ENCODE results near the gene GRN.
"Not testable (repeated sequence)": the region's sequence is repeated elsewhere in the genome, so short reads cannot be mapped to it uniquely, and the experiment has no call there.

The GRN gene

GRCh38 chr17:44330263-44330662 lies 14.8 kb upstream of the GRN start:
- not testable (repeated sequence) for H3K4me3 ChIP-seq (ENCODE audit: insufficient read depth in 1 of 2, low read depth in 1 of 2, low read length in 2 of 2); H3K18ac ChIP-seq (ENCODE audit: low read depth in 1 of 2, low read length in 2 of 2); H3K9ac ChIP-seq (ENCODE audit: low read length); H3K4ac ChIP-seq (ENCODE audit: low read depth in 1 of 2, low read length in 2 of 2); H3K27me3 ChIP-seq (ENCODE audit: control insufficient read depth in 1 of 2, insufficient read depth in 1 of 2, low read length in 2 of 2); H4K91ac ChIP-seq (ENCODE audit: low read length); H3K36me3 ChIP-seq (ENCODE audit: control insufficient read depth in 1 of 2, insufficient read depth in 2 of 2, low read depth in 1 of 2, low read length in 2 of 2); H3K27ac ChIP-seq (ENCODE audit: low read length, poor library complexity, severe bottlenecking); H3K14ac ChIP-seq (ENCODE audit: low read length in 2 of 2); H2BK15ac ChIP-seq (ENCODE audit: low read depth, poor library complexity, severe bottlenecking); H4K8ac ChIP-seq (ENCODE audit: low read length); H3K79me1 ChIP-seq (replicated peaks; ENCODE audit: low read length, poor library complexity, severe bottlenecking); H2AK5ac ChIP-seq (ENCODE audit: low read length, severe bottlenecking); H3K9me3 ChIP-seq (ENCODE audit: control insufficient read depth, low read length); H3K4me2 ChIP-seq (ENCODE audit: low read length, poor library complexity, severe bottlenecking); DNase-seq; H2BK120ac ChIP-seq (ENCODE audit: low read depth, low read length); H3K23ac ChIP-seq (ENCODE audit: low read length in 2 of 2); H2AFZ ChIP-seq (ENCODE audit: low read depth, low read length); H2BK12ac ChIP-seq (ENCODE audit: low read length in 2 of 2); H2BK5ac ChIP-seq (ENCODE audit: low read depth, low read length, poor library complexity, severe bottlenecking)
- H3K4me1 ChIP-seq (ENCODE audit: control insufficient read depth, insufficient read depth, low read depth, low read length) = peaks cover 12% of the 10 kb centered on the region
- 93% methylated on average over 5 of the region's 5 CpGs for WGBS

- WGBS = 0% methylated on average over 4 of the region's 7 CpGs
- H2BK15ac ChIP-seq (ENCODE audit: low read depth, poor library complexity, severe bottlenecking) = no peak overlapping the region
- H3K9ac ChIP-seq (ENCODE audit: low read length) = no peak overlapping the region
- no peak overlapping the region for H2AK5ac ChIP-seq (ENCODE audit: low read length, severe bottlenecking)
- peaks cover 10% of the 10 kb centered on the region for H3K4me1 ChIP-seq (ENCODE audit: control insufficient read depth, insufficient read depth, low read depth, low read length)
- H3K23ac ChIP-seq (ENCODE audit: low read length in 2 of 2) = no peak overlapping the region
- H3K4ac ChIP-seq (ENCODE audit: low read depth in 1 of 2, low read length in 2 of 2) = no peak overlapping the region
- peak; percentile 81 for DNase-seq
- no peak overlapping the region for H4K91ac ChIP-seq (ENCODE audit: low read length)
- no peak overlapping the region for H3K18ac ChIP-seq (ENCODE audit: low read depth in 1 of 2, low read length in 2 of 2)
- H3K27me3 ChIP-seq (ENCODE audit: control insufficient read depth in 1 of 2, insufficient read depth in 1 of 2, low read length in 2 of 2) = peaks cover 0 to 7% of the 10 kb centered on the region in 2 experiments
- H2BK12ac ChIP-seq (ENCODE audit: low read length in 2 of 2) = no peak overlapping the region
- H3K9me3 ChIP-seq (ENCODE audit: control insufficient read depth, low read length) = no peaks in the 10 kb centered on the region
- H2BK120ac ChIP-seq (ENCODE audit: low read depth, low read length) = no peak overlapping the region
- H2AFZ ChIP-seq (ENCODE audit: low read depth, low read length) = no peak overlapping the region
- H2BK5ac ChIP-seq (ENCODE audit: low read depth, low read length, poor library complexity, severe bottlenecking) = no peak overlapping the region
- H3K79me1 ChIP-seq (replicated peaks; ENCODE audit: low read length, poor library complexity, severe bottlenecking) = no peaks in the 10 kb centered on the region
- no peak overlapping the region for H3K14ac ChIP-seq (ENCODE audit: low read length in 2 of 2)
- no peak overlapping the region for H4K8ac ChIP-seq (ENCODE audit: low read length)
- H3K36me3 ChIP-seq (ENCODE audit: control insufficient read depth in 1 of 2, insufficient read depth in 2 of 2, low read depth in 1 of 2, low read length in 2 of 2) = no peaks in the 10 kb centered on the region
- no peak overlapping the region for H3K4me3 ChIP-seq (ENCODE audit: insufficient read depth in 1 of 2, low read depth in 1 of 2, low read length in 2 of 2)
- H3K4me2 ChIP-seq (ENCODE audit: low read length, poor library complexity, severe bottlenecking) = no peak overlapping the region
- H3K27ac ChIP-seq (ENCODE audit: low read length, poor library complexity, severe bottlenecking) = no peak overlapping the region
Observed at GRCh38 chr17:44331249-44331760, 13.8 kb upstream of the GRN start.

GRCh38 chr17:44333371-44333770 lies 11.7 kb upstream of the GRN start:
- Histone ChIP-seq H2BK15ac (ENCODE audit: low read depth, poor library complexity, severe bottlenecking) (no peak overlapping the region), H3K23ac (ENCODE audit: low read length in 2 of 2) (no peak overlapping the region), H3K18ac (ENCODE audit: low read depth in 1 of 2, low read length in 2 of 2) (no peak overlapping the region), H3K27ac (ENCODE audit: low read length, poor library complexity, severe bottlenecking) (no peak overlapping the region), H4K91ac (ENCODE audit: low read length) (no peak overlapping the region), H2BK12ac (ENCODE audit: low read length in 2 of 2) (no peak overlapping the region), H3K79me1 (replicated peaks; ENCODE audit: low read length, poor library complexity, severe bottlenecking) (no peaks in the 10 kb centered on the region), H3K4me1 (ENCODE audit: control insufficient read depth, insufficient read depth, low read depth, low read length) (peaks cover 12% of the 10 kb centered on the region), H4K8ac (ENCODE audit: low read length) (no peak overlapping the region), H3K9ac (ENCODE audit: low read length) (no peak overlapping the region), H3K4me3 (ENCODE audit: insufficient read depth in 1 of 2, low read depth in 1 of 2, low read length in 2 of 2) (no peak overlapping the region), H2AK5ac (ENCODE audit: low read length, severe bottlenecking) (no peak overlapping the region), H3K36me3 (ENCODE audit: control insufficient read depth in 1 of 2, insufficient read depth in 2 of 2, low read depth in 1 of 2, low read length in 2 of 2) (no peaks in the 10 kb centered on the region), H3K27me3 (ENCODE audit: control insufficient read depth in 1 of 2, insufficient read depth in 1 of 2, low read length in 2 of 2) (peaks cover 0 to 7% of the 10 kb centered on the region in 2 experiments), H2AFZ (ENCODE audit: low read depth, low read length) (no peak overlapping the region), H2BK5ac (ENCODE audit: low read depth, low read length, poor library complexity, severe bottlenecking) (no peak overlapping the region), H3K4me2 (ENCODE audit: low read length, poor library complexity, severe bottlenecking) (no peak overlapping the region), H2BK120ac (ENCODE audit: low read depth, low read length) (no peak overlapping the region), H3K4ac (ENCODE audit: low read depth in 1 of 2, low read length in 2 of 2) (no peak overlapping the region), H3K14ac (ENCODE audit: low read length in 2 of 2) (no peak overlapping the region), H3K9me3 (ENCODE audit: control insufficient read depth, low read length) (no peaks in the 10 kb centered on the region)
- no peak for DNase-seq
- 89% methylated on average over 4 of the region's 5 CpGs for WGBS

GRCh38 chr17:44334315-44334714 lies 10.8 kb upstream of the GRN start:
- Histone ChIP-seq H3K18ac (ENCODE audit: low read depth in 1 of 2, low read length in 2 of 2) (no peak overlapping the region), H2BK5ac (ENCODE audit: low read depth, low read length, poor library complexity, severe bottlenecking) (no peak overlapping the region), H3K4me1 (ENCODE audit: control insufficient read depth, insufficient read depth, low read depth, low read length) (peaks cover 17% of the 10 kb centered on the region), H3K27me3 (ENCODE audit: control insufficient read depth in 1 of 2, insufficient read depth in 1 of 2, low read length in 2 of 2) (peaks cover 0 to 7% of the 10 kb centered on the region in 2 experiments), H2AFZ (ENCODE audit: low read depth, low read length) (no peak overlapping the region), H3K9ac (ENCODE audit: low read length) (no peak overlapping the region), H2BK15ac (ENCODE audit: low read depth, poor library complexity, severe bottlenecking) (no peak overlapping the region), H3K79me1 (replicated peaks; ENCODE audit: low read length, poor library complexity, severe bottlenecking) (no peaks in the 10 kb centered on the region), H3K36me3 (ENCODE audit: control insufficient read depth in 1 of 2, insufficient read depth in 2 of 2, low read depth in 1 of 2, low read length in 2 of 2) (no peaks in the 10 kb centered on the region), H3K27ac (ENCODE audit: low read length, poor library complexity, severe bottlenecking) (no peak overlapping the region), H3K23ac (ENCODE audit: low read length in 2 of 2) (no peak overlapping the region), H2BK12ac (ENCODE audit: low read length in 2 of 2) (no peak overlapping the region), H3K4ac (ENCODE audit: low read depth in 1 of 2, low read length in 2 of 2) (no peak overlapping the region), H3K9me3 (ENCODE audit: control insufficient read depth, low read length) (no peaks in the 10 kb centered on the region), H4K91ac (ENCODE audit: low read length) (no peak overlapping the region), H3K4me3 (ENCODE audit: insufficient read depth in 1 of 2, low read depth in 1 of 2, low read length in 2 of 2) (no peak overlapping the region), H3K14ac (ENCODE audit: low read length in 2 of 2) (peak overlapping the region in 1 of 2 experiments; percentile 7), H2AK5ac (ENCODE audit: low read length, severe bottlenecking) (no peak overlapping the region), H4K8ac (ENCODE audit: low read length) (no peak overlapping the region), H3K4me2 (ENCODE audit: low read length, poor library complexity, severe bottlenecking) (no peak overlapping the region), H2BK120ac (ENCODE audit: low read depth, low read length) (no peak overlapping the region)
- WGBS = 69% methylated on average over 2 of the region's 2 CpGs
- DNase-seq = no peak
